PFSK-1 (cell line): ENCODE data around the gene GNG12.

Source experiments
- FOXP2 ChIP-seq: optimal IDR thresholded peaks from 2 replicates; pipeline ENCODE3; 2011; ENCODE audit warnings: borderline replicate concordance, control low read depth, inconsistent platforms; ENCODE audit not compliant: insufficient read depth; ENCODE audit errors: extremely low read length, extremely low read depth
- POLR2AphosphoS5 ChIP-seq: IDR thresholded peaks from 2 replicates; pipeline ENCODE4 v1.6.1; 2012; ENCODE audit warnings: low read depth, mild to moderate bottlenecking, control low read depth, low read length, moderate library complexity
- SIN3A ChIP-seq: IDR thresholded peaks from 2 replicates; pipeline ENCODE4 v1.6.1; 2012; ENCODE audit warnings: mild to moderate bottlenecking, low read length, moderate library complexity, borderline replicate concordance; ENCODE audit not compliant: insufficient read depth
- TAF1 ChIP-seq: IDR thresholded peaks from 2 replicates; pipeline ENCODE4 v1.6.1; 2012; ENCODE audit warnings: low read length, control low read depth, borderline replicate concordance; ENCODE audit not compliant: insufficient read depth
- TF ChIP-seq, protein P1 (sequence below), 2 experiments: IDR thresholded peaks; 2 replicates each; pipeline versions ENCODE4 v1.6.1 to v1.8.0; 2011 to 2012; ENCODE audit warnings: low read depth in 2 of 2, low read length in 2 of 2, control low read depth in 1 of 2, inconsistent platforms in 1 of 2, mild to moderate bottlenecking in 1 of 2, moderate library complexity in 1 of 2; ENCODE audit not compliant: insufficient read depth in 1 of 2

DNA sequence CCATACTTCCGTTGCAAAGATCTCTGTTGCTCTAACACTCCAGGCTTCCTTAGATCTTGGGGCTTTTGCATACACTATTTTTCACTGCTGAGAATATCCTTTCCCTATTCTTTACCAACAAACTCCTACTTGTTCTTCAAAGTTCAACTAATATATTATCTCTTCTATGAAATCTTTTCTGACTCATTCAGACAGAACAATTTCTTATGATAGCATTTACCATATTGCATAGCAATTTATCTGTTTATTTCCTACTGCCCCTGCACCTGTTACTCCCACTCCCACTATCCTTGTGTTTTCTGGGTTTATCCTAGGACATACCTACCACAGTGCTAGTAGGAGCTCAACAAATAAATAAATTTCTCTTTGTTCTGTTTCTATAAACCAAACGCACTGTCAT lies 137.3 kb downstream of the GNG12 start:
- TF ChIP-seq TAF1 (no peak), POLR2AphosphoS5 (no peak), SIN3A (no peak), FOXP2 (no peak)
- TF ChIP-seq, protein P1, sequence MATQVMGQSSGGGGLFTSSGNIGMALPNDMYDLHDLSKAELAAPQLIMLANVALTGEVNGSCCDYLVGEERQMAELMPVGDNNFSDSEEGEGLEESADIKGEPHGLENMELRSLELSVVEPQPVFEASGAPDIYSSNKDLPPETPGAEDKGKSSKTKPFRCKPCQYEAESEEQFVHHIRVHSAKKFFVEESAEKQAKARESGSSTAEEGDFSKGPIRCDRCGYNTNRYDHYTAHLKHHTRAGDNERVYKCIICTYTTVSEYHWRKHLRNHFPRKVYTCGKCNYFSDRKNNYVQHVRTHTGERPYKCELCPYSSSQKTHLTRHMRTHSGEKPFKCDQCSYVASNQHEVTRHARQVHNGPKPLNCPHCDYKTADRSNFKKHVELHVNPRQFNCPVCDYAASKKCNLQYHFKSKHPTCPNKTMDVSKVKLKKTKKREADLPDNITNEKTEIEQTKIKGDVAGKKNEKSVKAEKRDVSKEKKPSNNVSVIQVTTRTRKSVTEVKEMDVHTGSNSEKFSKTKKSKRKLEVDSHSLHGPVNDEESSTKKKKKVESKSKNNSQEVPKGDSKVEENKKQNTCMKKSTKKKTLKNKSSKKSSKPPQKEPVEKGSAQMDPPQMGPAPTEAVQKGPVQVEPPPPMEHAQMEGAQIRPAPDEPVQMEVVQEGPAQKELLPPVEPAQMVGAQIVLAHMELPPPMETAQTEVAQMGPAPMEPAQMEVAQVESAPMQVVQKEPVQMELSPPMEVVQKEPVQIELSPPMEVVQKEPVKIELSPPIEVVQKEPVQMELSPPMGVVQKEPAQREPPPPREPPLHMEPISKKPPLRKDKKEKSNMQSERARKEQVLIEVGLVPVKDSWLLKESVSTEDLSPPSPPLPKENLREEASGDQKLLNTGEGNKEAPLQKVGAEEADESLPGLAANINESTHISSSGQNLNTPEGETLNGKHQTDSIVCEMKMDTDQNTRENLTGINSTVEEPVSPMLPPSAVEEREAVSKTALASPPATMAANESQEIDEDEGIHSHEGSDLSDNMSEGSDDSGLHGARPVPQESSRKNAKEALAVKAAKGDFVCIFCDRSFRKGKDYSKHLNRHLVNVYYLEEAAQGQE (IDR thresholded peaks at IDR 0.05; ENCODE audit: insufficient read depth in 1 of 2, low read depth in 2 of 2, low read length in 2 of 2), result no peak
